IPS DF 6.9 (cell line): ENCODE results near the gene EPHA3.

Source experiments
- DNase-seq: peaks from one replicate; pipeline ENCODE4 v3.0.0-alpha.2; 2013; ENCODE audit warnings: low read depth, low spot score
- H3K27ac ChIP-seq: one replicate; pipeline ENCODE4 v1.5.1; 2013; ENCODE audit warnings: low read length, control low read depth
- H3K27me3 ChIP-seq: 2 replicates; pipeline ENCODE4 v1.6.1; 2013; ENCODE audit warnings: mild to moderate bottlenecking, low read length; ENCODE audit not compliant: control insufficient read depth, insufficient read depth
- H3K36me3 ChIP-seq: 2 replicates; pipeline ENCODE4 v1.6.1; 2013; ENCODE audit warnings: low read length; ENCODE audit not compliant: control insufficient read depth, insufficient read depth
- H3K4me1 ChIP-seq: 2 replicates; pipeline ENCODE4 v1.6.1; 2013; ENCODE audit warnings: low read length; ENCODE audit not compliant: control insufficient read depth, insufficient read depth
- H3K4me3 ChIP-seq: 2 replicates; pipeline ENCODE4 v1.5.1; 2013; ENCODE audit warnings: mild to moderate bottlenecking, low read length
- H3K9me3 ChIP-seq: 2 replicates; pipeline ENCODE4 v1.6.1; 2013; ENCODE audit warnings: low read length, inconsistent platforms; ENCODE audit not compliant: control insufficient read depth, insufficient read depth
- WGBS: extraction: QIAGEN DNeasy Blood & Tissue Kit; methylation state at CpG from one replicate; pipeline ENCODE4 v1.1.7; 2013; ENCODE audit warnings: mixed read lengths, missing lambda C conversion rate; ENCODE audit not compliant: insufficient read length, insufficient coverage; 5-methylcytosine and 5-hydroxymethylcytosine counted together

EPHA3 gene

DNA sequence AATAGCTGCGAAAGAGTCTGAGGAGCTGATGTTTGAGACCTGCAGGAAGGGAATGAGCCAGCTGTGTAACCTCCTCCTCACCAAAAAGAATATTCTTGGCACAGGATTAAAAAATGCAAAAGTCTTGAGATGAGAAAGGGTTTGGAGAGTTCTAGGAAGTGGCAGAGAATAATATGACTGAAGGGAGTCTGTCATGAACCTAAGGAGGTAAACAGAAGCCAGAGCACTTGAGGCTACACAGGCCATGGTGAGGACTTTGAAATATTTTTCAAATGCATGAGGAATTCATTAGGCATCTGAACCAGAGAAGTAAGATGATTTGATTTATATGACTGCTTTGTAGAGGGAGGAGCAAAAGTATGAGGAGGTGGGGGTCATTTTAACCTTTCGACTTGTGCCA lies 347.8 kb downstream of the EPHA3 start:
- WGBS, result no CpG with 5 or more reads among the region's 2 CpGs
- no peaks in the 10 kb centered on the region for H3K36me3 ChIP-seq
- H3K27ac ChIP-seq, result no peak overlapping the region
- H3K4me3 ChIP-seq, result no peak overlapping the region
- peaks cover 1% of the 10 kb centered on the region; the same call in 1 of the 2 replicates for H3K9me3 ChIP-seq
- DNase-seq, result no peak
- H3K27me3 ChIP-seq, result no peaks in the 10 kb centered on the region
- no peaks in the 10 kb centered on the region for H3K4me1 ChIP-seq

DNA sequence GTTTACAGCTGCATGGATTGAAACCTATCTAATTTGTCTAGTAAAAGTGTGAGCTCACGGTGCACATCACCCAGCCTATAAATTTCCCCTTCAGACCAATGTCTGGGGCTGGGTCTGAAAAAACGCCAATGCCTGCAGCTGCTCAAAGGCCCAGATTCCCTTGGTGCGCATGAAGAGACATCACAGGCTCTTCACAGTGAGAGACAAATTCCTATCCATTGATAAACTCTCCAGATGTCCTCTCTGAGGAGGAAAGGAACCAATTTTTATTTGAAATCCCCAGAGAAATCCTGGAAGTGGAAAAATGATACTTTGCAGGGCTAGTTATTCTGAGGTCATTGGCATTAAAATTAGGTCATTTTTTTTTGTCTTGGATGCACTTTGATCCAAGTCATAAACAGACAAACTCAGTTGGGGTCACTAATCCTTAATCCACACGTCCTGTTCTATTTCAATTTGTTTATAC lies 360.5 kb downstream of the EPHA3 start:
- no peaks in the 10 kb centered on the region for H3K36me3 ChIP-seq
- DNase-seq, result no peak
- H3K27ac ChIP-seq, result no peak overlapping the region
- H3K4me3 ChIP-seq, result no peak overlapping the region
- no peaks in the 10 kb centered on the region for H3K4me1 ChIP-seq
- no CpG with 5 or more reads among the region's 4 CpGs for WGBS
- no peaks in the 10 kb centered on the region for H3K27me3 ChIP-seq
- no peaks in the 10 kb centered on the region for H3K9me3 ChIP-seq

DNA sequence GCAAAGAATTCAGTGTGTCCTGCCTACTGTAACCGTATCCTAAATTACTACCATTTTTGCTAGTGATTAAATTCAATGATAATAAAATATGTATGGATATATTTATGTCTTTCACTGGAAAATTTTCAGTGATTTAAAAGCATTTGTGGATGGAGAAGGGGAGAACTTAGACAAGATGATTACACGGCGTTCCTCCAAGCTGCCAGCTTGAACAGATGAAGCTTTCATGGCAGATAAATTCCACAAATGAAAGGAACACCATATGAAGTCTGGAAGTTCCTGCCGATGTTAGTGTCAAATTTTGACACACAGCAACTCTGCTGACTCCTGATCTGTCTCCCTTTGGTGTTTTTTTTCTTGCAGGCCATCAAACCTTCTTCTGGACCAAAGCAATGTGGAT lies 364.7 kb downstream of the EPHA3 start:
- no peak overlapping the region for H3K4me3 ChIP-seq
- H3K27me3 ChIP-seq, result no peaks in the 10 kb centered on the region
- H3K4me1 ChIP-seq, result no peaks in the 10 kb centered on the region
- H3K36me3 ChIP-seq, result no peaks in the 10 kb centered on the region
- H3K9me3 ChIP-seq, result no peaks in the 10 kb centered on the region
- no peak overlapping the region for H3K27ac ChIP-seq
- DNase-seq, result no peak
- WGBS, result no CpG with 5 or more reads among the region's 4 CpGs

DNA sequence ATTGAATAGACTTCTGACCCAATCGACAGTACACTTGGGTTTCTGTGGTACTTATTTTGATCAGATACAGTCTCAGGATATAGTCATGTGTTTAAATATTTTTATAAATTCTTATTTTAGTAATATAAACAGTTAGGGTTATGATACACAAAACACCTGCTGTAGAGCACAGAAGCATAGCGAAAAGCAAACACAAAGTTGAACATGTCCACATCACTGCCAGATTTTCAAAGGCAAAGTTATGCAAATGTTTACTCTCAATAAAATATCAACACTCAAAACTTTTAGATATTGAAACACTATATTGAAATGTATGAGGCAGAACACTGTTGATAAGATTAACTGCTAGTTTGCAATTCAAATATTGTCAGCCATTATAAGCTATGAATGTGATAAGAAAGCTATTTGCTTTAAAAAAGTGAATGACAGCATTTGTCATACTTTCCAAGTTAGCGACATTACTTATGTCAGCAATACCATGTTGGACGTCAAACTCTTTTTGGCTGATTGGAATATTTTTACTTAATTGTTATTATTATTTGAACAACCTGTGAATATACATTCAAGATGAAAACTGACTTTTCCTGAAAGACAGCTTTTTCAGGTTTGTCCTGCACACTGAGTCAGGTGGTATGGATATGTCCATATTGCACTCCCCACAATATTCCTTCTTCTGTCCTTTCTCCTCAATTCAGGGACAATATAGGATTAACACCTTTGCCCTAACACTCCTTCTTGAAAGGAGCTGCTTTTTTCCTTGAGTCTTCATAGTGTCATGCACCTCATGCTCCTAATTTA lies 367.1 kb downstream of the EPHA3 start:
- no peaks in the 10 kb centered on the region for H3K4me1 ChIP-seq
- no peaks in the 10 kb centered on the region for H3K27me3 ChIP-seq
- H3K36me3 ChIP-seq, result no peaks in the 10 kb centered on the region
- H3K27ac ChIP-seq, result no peak overlapping the region
- WGBS, result no CpG with 5 or more reads among the region's 4 CpGs
- H3K9me3 ChIP-seq, result no peaks in the 10 kb centered on the region
- DNase-seq, result no peak
- no peak overlapping the region for H3K4me3 ChIP-seq

DNA sequence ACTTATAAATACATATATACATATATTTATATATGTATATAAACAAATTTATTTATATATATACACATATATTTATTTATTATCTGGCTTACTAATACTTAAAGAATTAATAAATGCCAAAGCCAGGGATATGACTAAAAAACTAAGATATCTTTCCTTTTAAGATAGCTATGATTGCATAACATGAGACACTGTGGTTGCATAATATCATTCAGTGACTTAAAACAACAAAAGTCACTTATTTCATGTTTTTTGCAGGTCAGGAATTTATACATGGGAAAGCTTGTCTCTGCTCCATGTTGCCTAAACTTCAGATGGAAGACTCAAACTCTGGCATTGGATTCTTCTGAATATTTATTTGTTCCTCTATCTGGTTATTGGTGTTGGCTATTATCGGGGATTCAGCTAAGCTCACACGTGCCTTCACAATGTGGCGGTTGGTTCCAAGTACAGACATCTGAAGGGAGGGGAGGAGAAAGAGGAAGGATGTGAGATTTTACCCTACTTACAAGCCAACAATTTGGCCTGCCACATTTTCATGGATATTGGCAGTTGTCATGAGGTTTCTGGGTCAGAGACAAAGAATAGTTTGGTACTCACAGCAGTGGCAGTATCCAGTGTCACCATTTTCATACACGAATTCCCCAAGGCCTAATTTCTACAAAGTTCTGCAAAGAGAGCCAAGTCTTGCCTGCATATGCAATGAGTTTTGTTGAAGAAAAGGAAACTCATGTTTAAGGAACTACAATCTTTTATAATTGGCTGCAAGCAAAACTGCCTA lies 381.6 kb downstream of the EPHA3 start:
- no peak overlapping the region for H3K27ac ChIP-seq
- no peaks in the 10 kb centered on the region for H3K27me3 ChIP-seq
- no peaks in the 10 kb centered on the region for H3K9me3 ChIP-seq
- no CpG with 5 or more reads among the region's 4 CpGs for WGBS
- H3K4me1 ChIP-seq, result no peaks in the 10 kb centered on the region
- DNase-seq, result no peak
- H3K36me3 ChIP-seq, result no peaks in the 10 kb centered on the region
- H3K4me3 ChIP-seq, result no peak overlapping the region

DNA sequence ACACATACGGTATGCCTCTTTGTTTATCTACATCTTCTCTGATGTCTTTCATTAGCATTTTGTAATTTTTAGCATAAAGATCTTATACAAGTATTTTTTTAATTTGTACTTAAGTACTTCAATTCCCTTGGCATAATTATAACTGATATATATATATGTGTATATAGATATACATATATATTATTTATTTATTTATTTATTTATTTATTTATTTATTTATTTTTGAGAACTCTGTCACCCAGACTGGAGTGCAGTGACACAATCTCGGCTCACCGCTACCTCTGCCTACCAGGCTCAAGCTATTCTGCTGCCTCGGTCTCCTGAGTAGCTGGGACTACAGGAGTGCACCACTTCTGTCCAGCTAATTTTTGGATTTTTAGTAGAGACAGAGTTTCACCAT lies 382.7 kb downstream of the EPHA3 start:
- Histone ChIP-seq H3K9me3 (no peaks in the 10 kb centered on the region), H3K27me3 (no peaks in the 10 kb centered on the region), H3K4me1 (no peaks in the 10 kb centered on the region), H3K27ac (no peak overlapping the region), H3K36me3 (no peaks in the 10 kb centered on the region), H3K4me3 (no peak overlapping the region)
- DNase-seq, result no peak
- WGBS, result no CpG with 5 or more reads among the region's 4 CpGs

DNA sequence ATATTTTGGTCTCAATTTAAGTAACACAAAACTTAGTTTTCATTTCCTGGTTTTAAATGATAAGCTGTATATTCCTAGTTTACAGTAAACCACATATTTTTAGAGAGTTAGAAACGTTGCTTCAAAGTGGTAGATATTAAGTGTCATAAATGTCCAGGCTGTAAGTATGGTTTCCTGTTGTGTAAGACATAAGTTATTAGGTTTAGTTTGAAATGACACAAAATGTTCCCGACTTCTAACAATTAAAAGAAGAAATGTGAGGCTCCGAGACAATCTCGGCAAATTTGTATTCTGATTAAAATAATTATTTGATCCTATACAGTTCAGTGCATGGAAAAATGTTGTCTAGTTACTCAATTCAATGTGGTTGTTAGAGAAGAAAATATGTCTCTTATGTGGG lies 387.3 kb downstream of the EPHA3 start:
- no peak overlapping the region for H3K4me3 ChIP-seq
- no peaks in the 10 kb centered on the region for H3K36me3 ChIP-seq
- no CpG with 5 or more reads among the region's 4 CpGs for WGBS
- no peak overlapping the region for H3K27ac ChIP-seq
- no peak for DNase-seq
- no peaks in the 10 kb centered on the region for H3K4me1 ChIP-seq
- H3K27me3 ChIP-seq, result no peaks in the 10 kb centered on the region
- no peaks in the 10 kb centered on the region for H3K9me3 ChIP-seq

DNA sequence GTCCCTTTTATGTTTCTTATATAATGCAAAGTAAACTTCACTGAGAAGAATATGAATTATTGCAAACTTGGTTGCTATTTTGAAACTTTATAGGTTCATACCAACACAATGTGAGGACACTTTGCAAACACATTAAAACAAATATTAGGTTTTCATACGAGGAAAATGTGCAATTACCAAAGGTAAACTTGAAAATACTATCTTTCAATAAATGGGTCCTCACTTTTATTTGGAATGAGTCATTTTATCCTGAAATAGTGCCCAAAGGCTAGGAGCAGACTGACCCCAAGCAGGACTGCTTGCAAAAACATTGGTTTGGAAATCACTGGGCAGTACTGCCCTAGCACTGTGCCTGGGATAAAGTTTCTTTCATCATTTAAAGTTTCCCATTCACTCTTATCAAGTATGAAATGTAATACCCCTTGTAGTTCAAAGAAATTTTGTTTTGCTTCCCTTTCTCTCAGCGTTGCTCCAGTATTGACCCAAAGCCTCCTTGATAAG lies 396.5 kb downstream of the EPHA3 start:
- no CpG with 5 or more reads among the region's 2 CpGs for whole genome bisulfite sequencing
- no peaks in the 10 kb centered on the region for H3K4me1 ChIP-seq
- H3K9me3 ChIP-seq, result no peaks in the 10 kb centered on the region
- no peaks in the 10 kb centered on the region for H3K27me3 ChIP-seq
- no peak overlapping the region for H3K27ac ChIP-seq
- H3K4me3 ChIP-seq, result no peak overlapping the region
- H3K36me3 ChIP-seq, result no peaks in the 10 kb centered on the region
- DNase-seq, result no peak

DNA sequence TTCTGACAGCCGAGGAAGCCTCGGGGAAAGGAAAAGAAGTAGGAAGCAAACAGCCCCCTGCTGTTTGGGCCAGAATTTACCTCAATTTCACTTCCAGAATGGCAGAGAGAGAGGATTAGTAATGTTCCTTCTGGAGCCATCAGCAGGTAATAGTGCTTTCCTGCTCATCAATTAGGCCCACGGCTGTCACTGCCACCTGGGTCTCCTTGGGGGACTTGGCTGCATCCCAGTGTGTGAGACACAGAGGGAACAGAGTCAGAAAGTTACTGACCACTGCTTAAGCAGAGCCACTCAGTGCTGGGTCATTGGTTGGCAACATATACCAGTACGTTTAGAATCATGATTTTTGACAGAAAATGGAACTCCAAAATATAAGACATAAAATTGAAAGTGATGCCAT lies 397.0 kb downstream of the EPHA3 start:
- Histone ChIP-seq H3K36me3 (no peaks in the 10 kb centered on the region), H3K27ac (no peak overlapping the region), H3K27me3 (no peaks in the 10 kb centered on the region), H3K4me3 (no peak overlapping the region), H3K4me1 (no peaks in the 10 kb centered on the region), H3K9me3 (no peaks in the 10 kb centered on the region)
- no peak for DNase-seq
- no CpG with 5 or more reads among the region's 4 CpGs for WGBS

DNA sequence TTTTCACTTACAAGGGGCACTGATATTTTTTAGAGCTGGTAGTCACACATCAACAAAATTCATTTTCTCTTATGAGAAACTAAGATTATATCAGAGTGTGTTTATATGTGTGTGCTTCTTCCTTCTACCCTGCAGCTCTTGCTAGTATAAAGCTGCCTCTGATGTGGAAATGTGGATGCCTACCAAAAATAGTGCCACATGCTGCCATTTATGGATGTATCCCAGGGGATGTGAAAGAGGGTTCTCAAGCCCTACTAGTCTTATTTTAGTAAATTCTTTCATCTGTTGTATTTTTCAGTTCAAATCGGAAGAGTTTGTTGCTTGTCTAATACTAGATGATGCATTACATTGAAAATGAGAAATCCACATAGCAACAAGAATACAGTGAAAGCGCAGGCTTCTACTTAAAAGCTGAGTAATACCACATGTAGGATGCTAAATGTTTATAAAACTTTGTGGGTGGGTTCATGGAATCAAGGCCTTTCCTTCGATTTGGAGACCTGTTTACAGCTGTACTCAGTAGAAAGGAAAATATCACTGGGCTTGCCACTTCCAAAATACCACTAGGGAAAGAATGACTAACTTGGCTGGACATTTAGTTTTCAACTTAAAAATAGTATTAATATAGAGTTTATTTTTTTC lies 399.2 kb downstream of the EPHA3 start:
- Histone ChIP-seq H3K4me1 (no peaks in the 10 kb centered on the region), H3K27ac (no peak overlapping the region), H3K4me3 (no peak overlapping the region), H3K36me3 (no peaks in the 10 kb centered on the region), H3K9me3 (no peaks in the 10 kb centered on the region), H3K27me3 (no peaks in the 10 kb centered on the region)
- no CpG with 5 or more reads among the region's 3 CpGs for WGBS
- no peak for DNase-seq
